Peyer's patch (tissue), 4 donors: ENCODE measurements around the gene PCDHGC3.

Source experiments
- POLR2A ChIP-seq, 2 donors: fragments of 450-650 bp; IDR thresholded peaks; one replicate each; pipeline ENCODE4 v1.5.1; 2017; ENCODE audit warnings: antibody characterized with exemption in 2 of 2, mild to moderate bottlenecking in 2 of 2, moderate library complexity in 2 of 2
- TF ChIP-seq, protein P1 (sequence below), 6 experiments: fragments of 450-650 bp in 4 of 6; fragments of 200-600 bp in 2 of 6; sonication (generic) in 1 of 6; IDR thresholded peaks; one replicate each; pipeline ENCODE4 v1.5.1; 2017 to 2019; ENCODE audit warnings: antibody characterized with exemption in 6 of 6, mild to moderate bottlenecking in 3 of 6, moderate library complexity in 1 of 6

DNA sequence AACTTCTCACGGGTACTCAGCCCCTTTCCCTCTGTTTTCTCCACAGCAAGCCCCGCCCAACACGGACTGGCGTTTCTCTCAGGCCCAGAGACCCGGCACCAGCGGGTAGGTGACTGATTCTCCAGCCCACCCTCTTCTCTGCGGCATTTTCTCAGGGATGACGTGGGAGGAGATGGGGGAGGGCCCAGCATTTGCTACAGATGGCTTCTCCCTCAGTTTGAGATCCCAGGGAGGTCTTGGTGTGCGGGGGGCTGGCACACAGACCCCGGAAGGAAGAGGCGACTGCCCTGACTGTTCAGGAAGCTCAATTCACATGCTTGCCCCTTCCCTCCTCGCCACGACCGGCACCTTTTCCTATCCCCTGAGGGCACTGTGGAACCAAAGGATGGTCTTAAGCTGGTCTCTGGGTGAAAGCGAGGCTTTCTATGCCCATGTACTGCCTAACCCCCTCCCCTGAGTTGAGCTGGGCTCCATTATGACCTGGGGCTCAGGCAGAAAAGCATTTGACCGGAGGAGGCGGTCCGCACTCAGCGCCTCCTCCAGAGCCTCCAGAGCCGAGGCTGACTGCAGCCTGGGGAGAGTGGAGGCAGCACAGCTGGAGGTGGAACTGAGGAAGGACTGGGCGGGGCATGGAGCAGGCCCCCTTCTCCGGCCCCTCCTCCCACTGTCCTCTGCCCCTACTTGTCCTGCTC lies 19.1 kb downstream of the PCDHGC3 start:
- no peak for TF ChIP-seq POLR2A (IDR thresholded peaks at IDR 0.05)
- TF ChIP-seq, protein P1, sequence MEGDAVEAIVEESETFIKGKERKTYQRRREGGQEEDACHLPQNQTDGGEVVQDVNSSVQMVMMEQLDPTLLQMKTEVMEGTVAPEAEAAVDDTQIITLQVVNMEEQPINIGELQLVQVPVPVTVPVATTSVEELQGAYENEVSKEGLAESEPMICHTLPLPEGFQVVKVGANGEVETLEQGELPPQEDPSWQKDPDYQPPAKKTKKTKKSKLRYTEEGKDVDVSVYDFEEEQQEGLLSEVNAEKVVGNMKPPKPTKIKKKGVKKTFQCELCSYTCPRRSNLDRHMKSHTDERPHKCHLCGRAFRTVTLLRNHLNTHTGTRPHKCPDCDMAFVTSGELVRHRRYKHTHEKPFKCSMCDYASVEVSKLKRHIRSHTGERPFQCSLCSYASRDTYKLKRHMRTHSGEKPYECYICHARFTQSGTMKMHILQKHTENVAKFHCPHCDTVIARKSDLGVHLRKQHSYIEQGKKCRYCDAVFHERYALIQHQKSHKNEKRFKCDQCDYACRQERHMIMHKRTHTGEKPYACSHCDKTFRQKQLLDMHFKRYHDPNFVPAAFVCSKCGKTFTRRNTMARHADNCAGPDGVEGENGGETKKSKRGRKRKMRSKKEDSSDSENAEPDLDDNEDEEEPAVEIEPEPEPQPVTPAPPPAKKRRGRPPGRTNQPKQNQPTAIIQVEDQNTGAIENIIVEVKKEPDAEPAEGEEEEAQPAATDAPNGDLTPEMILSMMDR (IDR thresholded peaks at IDR 0.05): no peak
